ENCODE data around the gene ZNF638. TPM values are rescaled to one million over a fixed set of nuclear protein-coding genes. Genes with fewer than 3 reads are reported as not detected.

Gene ZNF638
- total RNA-seq, 1 donor from 2014 or later, result 91.7 TPM

GRCh38 chr2:71395471-71395870, 63.9 kb downstream of the ZNF638 start:
- H3K36me3 ChIP-seq (ENCODE audit: insufficient read depth, low read length), result peaks cover 41% of the 10 kb centered on the region

GRCh38 chr2:71402427-71402826, 70.8 kb downstream of the ZNF638 start:
- Histone ChIP-seq H3K4me1 (ENCODE audit: insufficient read depth, low read length) (no peaks in the 10 kb centered on the region), H3K9me3 (ENCODE audit: insufficient read depth, low read depth, low read length) (no peaks in the 10 kb centered on the region), H3K27ac (ENCODE audit: low read depth, low read length) (no peak overlapping the region), H3K79me2 (ENCODE audit: insufficient read depth, low read length) (no peaks in the 10 kb centered on the region), H3K9ac (ENCODE audit: low read length) (no peak overlapping the region), H4K20me1 (ENCODE audit: insufficient read depth, low read length) (no peaks in the 10 kb centered on the region), H3K36me3 (ENCODE audit: insufficient read depth, low read length) (peaks cover 49% of the 10 kb centered on the region), H3K4me3 (ENCODE audit: insufficient read depth, low read depth, low read length) (no peak overlapping the region), H3K27me3 (ENCODE audit: insufficient read depth, low read length) (no peaks in the 10 kb centered on the region), H2AFZ (ENCODE audit: low read depth, low read length) (no peak overlapping the region), H3K4me2 (ENCODE audit: low read length) (no peak overlapping the region)
- Mint-ChIP-seq H3K9me3 (ENCODE audit: unreplicated experiment) (no peaks in the 10 kb centered on the region), H3K4me1 (ENCODE audit: low read depth, unreplicated experiment) (no peaks in the 10 kb centered on the region), H3K27me3 (ENCODE audit: low read depth, unreplicated experiment) (no peaks in the 10 kb centered on the region), H3K4me3 (ENCODE audit: unreplicated experiment) (no peak overlapping the region), H3K36me3 (ENCODE audit: low read depth, unreplicated experiment) (peaks cover 9% of the 10 kb centered on the region), H3K27ac (ENCODE audit: unreplicated experiment) (no peak overlapping the region)
- no peak for TF ChIP-seq CTCF (IDR thresholded peaks at IDR 0.05; ENCODE audit: insufficient read depth, low read depth, low read length)
- no peak for DNase-seq (ENCODE audit: low read depth)
- FAIRE-seq, result no peak

More at GRCh38 chr2:71395471-71395870, 63.9 kb downstream of the ZNF638 start:
- peaks cover 21% of the 10 kb centered on the region for H3K36me3 Mint-ChIP-seq (ENCODE audit: low read depth, unreplicated experiment)
- Histone ChIP-seq H3K27me3 (ENCODE audit: insufficient read depth, low read length) (no peaks in the 10 kb centered on the region), H3K4me2 (ENCODE audit: low read length) (no peak overlapping the region), H3K27ac (ENCODE audit: low read depth, low read length) (no peak overlapping the region), H3K9ac (ENCODE audit: low read length) (no peak overlapping the region), H3K9me3 (ENCODE audit: insufficient read depth, low read depth, low read length) (no peaks in the 10 kb centered on the region), H2AFZ (ENCODE audit: low read depth, low read length) (no peak overlapping the region), H3K79me2 (ENCODE audit: insufficient read depth, low read length) (no peaks in the 10 kb centered on the region), H3K4me3 (ENCODE audit: insufficient read depth, low read depth, low read length) (no peak overlapping the region), H3K4me1 (ENCODE audit: insufficient read depth, low read length) (no peaks in the 10 kb centered on the region), H4K20me1 (ENCODE audit: insufficient read depth, low read length) (peaks cover 8% of the 10 kb centered on the region)
- H3K9me3 Mint-ChIP-seq (ENCODE audit: unreplicated experiment), result no peaks in the 10 kb centered on the region
- no peak for DNase-seq (ENCODE audit: low read depth)
- H3K4me3 Mint-ChIP-seq (ENCODE audit: unreplicated experiment), result no peak overlapping the region
- no peaks in the 10 kb centered on the region for H3K27me3 Mint-ChIP-seq (ENCODE audit: low read depth, unreplicated experiment)
- no peak overlapping the region for H3K27ac Mint-ChIP-seq (ENCODE audit: unreplicated experiment)
- TF ChIP-seq EZH2 (IDR thresholded peaks at IDR 0.05; ENCODE audit: insufficient read depth, low read length) (no peak), CTCF (IDR thresholded peaks at IDR 0.05; ENCODE audit: insufficient read depth, low read depth, low read length) (no peak)
- FAIRE-seq, result no peak
- peaks cover 1% of the 10 kb centered on the region for H3K4me1 Mint-ChIP-seq (ENCODE audit: low read depth, unreplicated experiment)

GRCh38 chr2:71409611-71410010, 78.0 kb downstream of the ZNF638 start:
- no peaks in the 10 kb centered on the region for H3K79me2 ChIP-seq (ENCODE audit: insufficient read depth, low read length)
- no peaks in the 10 kb centered on the region for H3K9me3 ChIP-seq (ENCODE audit: insufficient read depth, low read depth, low read length)
- Mint-ChIP-seq H3K4me3 (ENCODE audit: unreplicated experiment) (no peak overlapping the region), H3K9me3 (ENCODE audit: unreplicated experiment) (no peaks in the 10 kb centered on the region), H3K4me1 (ENCODE audit: low read depth, unreplicated experiment) (peaks cover 3% of the 10 kb centered on the region), H3K27ac (ENCODE audit: unreplicated experiment) (no peak overlapping the region), H3K27me3 (ENCODE audit: low read depth, unreplicated experiment) (no peaks in the 10 kb centered on the region), H3K36me3 (ENCODE audit: low read depth, unreplicated experiment) (peaks cover 10% of the 10 kb centered on the region)
- no peak overlapping the region for H3K9ac ChIP-seq (ENCODE audit: low read length)
- H3K27ac ChIP-seq (ENCODE audit: low read depth, low read length), result no peak overlapping the region
- H3K4me2 ChIP-seq (ENCODE audit: low read length), result no peak overlapping the region
- no peaks in the 10 kb centered on the region for H3K27me3 ChIP-seq (ENCODE audit: insufficient read depth, low read length)
- no peaks in the 10 kb centered on the region for H3K4me1 ChIP-seq (ENCODE audit: insufficient read depth, low read length)
- no peaks in the 10 kb centered on the region for H4K20me1 ChIP-seq (ENCODE audit: insufficient read depth, low read length)
- FAIRE-seq, result no peak
- TF ChIP-seq EZH2 (IDR thresholded peaks at IDR 0.05; ENCODE audit: insufficient read depth, low read length), result no peak
- TF ChIP-seq CTCF (IDR thresholded peaks at IDR 0.05; ENCODE audit: insufficient read depth, low read depth, low read length), result no peak
- H2AFZ ChIP-seq (ENCODE audit: low read depth, low read length), result no peak overlapping the region
- peak; percentile 10 for DNase-seq (ENCODE audit: low read depth)
- H3K36me3 ChIP-seq (ENCODE audit: insufficient read depth, low read length), result peaks cover 42% of the 10 kb centered on the region
- no peak overlapping the region for H3K4me3 ChIP-seq (ENCODE audit: insufficient read depth, low read depth, low read length)
